Endothelial cell of umbilical vein (primary cell): ENCODE measurements around the gene HSPB8.

Experiments used
- CTCF ChIP-seq, 2 donors: IDR thresholded peaks; 1 replicate in 1 of 2; 2 replicates in 1 of 2; pipeline ENCODE4 v1.5.1; 2011; ENCODE audit warnings: low read length in 2 of 2, mild to moderate bottlenecking in 2 of 2, moderate library complexity in 2 of 2, control low read depth in 1 of 2, inconsistent platforms in 1 of 2, low read depth in 1 of 2; ENCODE audit not compliant: insufficient read depth in 1 of 2; ENCODE audit errors: extremely low read depth in 1 of 2
- EZH2 ChIP-seq: IDR thresholded peaks from 2 replicates; pipeline ENCODE4 v1.6.1; 2012; ENCODE audit warnings: borderline replicate concordance, low read depth, mild to moderate bottlenecking, moderate library complexity, low read length, inconsistent platforms; ENCODE audit not compliant: severe bottlenecking
- FOS ChIP-seq: IDR thresholded peaks from 2 replicates; pipeline ENCODE4 v1.6.1; 2011; ENCODE audit warnings: mild to moderate bottlenecking, low read length, moderate library complexity, borderline replicate concordance; ENCODE audit not compliant: insufficient read depth
- GATA2 ChIP-seq: IDR thresholded peaks from 2 replicates; pipeline ENCODE4 v1.7.0; 2011; ENCODE audit warnings: low read depth, mild to moderate bottlenecking, moderate library complexity, mixed read lengths, low read length; ENCODE audit not compliant: insufficient read length, insufficient read depth
- JUN ChIP-seq: IDR thresholded peaks from 2 replicates; pipeline ENCODE4 v1.6.1; 2011; ENCODE audit warnings: borderline replicate concordance, low read depth; ENCODE audit not compliant: insufficient read length, insufficient read depth
- MAX ChIP-seq: IDR thresholded peaks from 2 replicates; pipeline ENCODE4 v1.6.1; 2011; ENCODE audit not compliant: insufficient read depth, insufficient read length
- MYC ChIP-seq: IDR thresholded peaks from one replicate; pipeline ENCODE4 v1.6.1; 2011; ENCODE audit warnings: mild to moderate bottlenecking, low read depth, low read length
- POLR2A ChIP-seq: IDR thresholded peaks from 2 replicates; pipeline ENCODE4 v1.6.1; 2012; ENCODE audit warnings: low read depth, mild to moderate bottlenecking, control low read depth, low read length
- POLR2AphosphoS5 ChIP-seq: IDR thresholded peaks from 2 replicates; pipeline ENCODE4 v1.6.1; 2012; ENCODE audit warnings: low read depth, mild to moderate bottlenecking, control low read depth, low read length, moderate library complexity; ENCODE audit not compliant: insufficient read depth

- no peak for TF ChIP-seq MAX
- no peak for TF ChIP-seq POLR2AphosphoS5
- no peak for TF ChIP-seq POLR2A
- TF ChIP-seq CTCF (IDR thresholded peaks at IDR 0.05; ENCODE audit: extremely low read depth in 1 of 2, insufficient read depth in 1 of 2, low read depth in 1 of 2, low read length in 2 of 2), result no peak
- no peak for TF ChIP-seq EZH2
- no peak for TF ChIP-seq MYC
- TF ChIP-seq JUN, result no peak
- no peak for TF ChIP-seq GATA2
- TF ChIP-seq FOS, result no peak
Observed at GRCh38 chr12:119139448-119139847, 39.3 kb upstream of the HSPB8 start.
